ENCODE results near the gene CADM2.

- TF ChIP-seq CTCF (IDR thresholded peaks at IDR 0.05; ENCODE audit: poor library complexity, severe bottlenecking) (no peak), EZH2 (IDR thresholded peaks at IDR 0.05; ENCODE audit: borderline replicate concordance, insufficient read depth, low read length, poor library complexity, severe bottlenecking) (no peak), POLR2AphosphoS5 (IDR thresholded peaks at IDR 0.05) (no peak), RAD21 (conservative IDR thresholded peaks at IDR 0.05) (no peak), SMC3 (conservative IDR thresholded peaks at IDR 0.05; ENCODE audit: poor library complexity) (no peak), MXI1 (conservative IDR thresholded peaks at IDR 0.05; ENCODE audit: poor library complexity, severe bottlenecking) (no peak), EP300 (conservative IDR thresholded peaks at IDR 0.05; ENCODE audit: poor library complexity, severe bottlenecking) (no peak), TAF1 (IDR thresholded peaks at IDR 0.05; ENCODE audit: low read depth) (no peak)
- TF ChIP-seq, protein P1, sequence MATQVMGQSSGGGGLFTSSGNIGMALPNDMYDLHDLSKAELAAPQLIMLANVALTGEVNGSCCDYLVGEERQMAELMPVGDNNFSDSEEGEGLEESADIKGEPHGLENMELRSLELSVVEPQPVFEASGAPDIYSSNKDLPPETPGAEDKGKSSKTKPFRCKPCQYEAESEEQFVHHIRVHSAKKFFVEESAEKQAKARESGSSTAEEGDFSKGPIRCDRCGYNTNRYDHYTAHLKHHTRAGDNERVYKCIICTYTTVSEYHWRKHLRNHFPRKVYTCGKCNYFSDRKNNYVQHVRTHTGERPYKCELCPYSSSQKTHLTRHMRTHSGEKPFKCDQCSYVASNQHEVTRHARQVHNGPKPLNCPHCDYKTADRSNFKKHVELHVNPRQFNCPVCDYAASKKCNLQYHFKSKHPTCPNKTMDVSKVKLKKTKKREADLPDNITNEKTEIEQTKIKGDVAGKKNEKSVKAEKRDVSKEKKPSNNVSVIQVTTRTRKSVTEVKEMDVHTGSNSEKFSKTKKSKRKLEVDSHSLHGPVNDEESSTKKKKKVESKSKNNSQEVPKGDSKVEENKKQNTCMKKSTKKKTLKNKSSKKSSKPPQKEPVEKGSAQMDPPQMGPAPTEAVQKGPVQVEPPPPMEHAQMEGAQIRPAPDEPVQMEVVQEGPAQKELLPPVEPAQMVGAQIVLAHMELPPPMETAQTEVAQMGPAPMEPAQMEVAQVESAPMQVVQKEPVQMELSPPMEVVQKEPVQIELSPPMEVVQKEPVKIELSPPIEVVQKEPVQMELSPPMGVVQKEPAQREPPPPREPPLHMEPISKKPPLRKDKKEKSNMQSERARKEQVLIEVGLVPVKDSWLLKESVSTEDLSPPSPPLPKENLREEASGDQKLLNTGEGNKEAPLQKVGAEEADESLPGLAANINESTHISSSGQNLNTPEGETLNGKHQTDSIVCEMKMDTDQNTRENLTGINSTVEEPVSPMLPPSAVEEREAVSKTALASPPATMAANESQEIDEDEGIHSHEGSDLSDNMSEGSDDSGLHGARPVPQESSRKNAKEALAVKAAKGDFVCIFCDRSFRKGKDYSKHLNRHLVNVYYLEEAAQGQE (IDR thresholded peaks at IDR 0.05; ENCODE audit: borderline replicate concordance): no peak
Measured at GRCh38 chr3:85631070-85631469, 672.3 kb downstream of the CADM2 start.

All from neural cell (in vitro differentiated cells).